ENCODE data around the gene TNFSF8. TPM values are rescaled to one million over a fixed set of nuclear protein-coding genes. Genes with fewer than 3 reads are reported as not detected.

TNFSF8 gene
- polyA plus RNA-seq, 1 donor from 2014 or later: not detected

DNA sequence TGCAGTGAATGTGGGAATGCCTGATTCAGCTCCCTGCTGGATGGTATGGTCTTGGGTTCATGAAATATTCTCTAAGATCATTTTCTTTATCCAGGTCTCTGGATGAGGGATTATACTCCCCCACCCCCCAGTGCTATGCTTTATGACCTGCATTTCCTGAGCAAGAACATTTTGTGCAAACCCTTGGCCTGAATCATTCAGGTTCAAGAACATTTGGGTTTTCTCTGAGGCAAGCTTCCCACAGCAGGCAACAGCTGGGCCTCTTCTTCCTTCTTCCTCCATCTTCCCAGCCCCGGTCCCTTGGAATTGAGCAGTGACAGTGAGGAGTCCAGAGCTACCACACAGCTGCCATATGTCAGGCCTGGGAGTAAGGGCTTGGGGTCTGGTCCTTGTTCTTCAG lies 65.9 kb downstream of the TNFSF8 start:
- Histone ChIP-seq H3K4me2 (ENCODE audit: low read length) (no peak overlapping the region), H3K79me2 (replicated peaks; ENCODE audit: insufficient read depth, low read length) (no peaks in the 10 kb centered on the region), H3K9ac (ENCODE audit: low read length) (no peak overlapping the region), H3K9me3 (ENCODE audit: low read length) (no peaks in the 10 kb centered on the region), H3K27ac (ENCODE audit: low read length) (no peak overlapping the region), H3K36me3 (ENCODE audit: insufficient read depth, low read length) (no peaks in the 10 kb centered on the region), H3K9me2 (ENCODE audit: insufficient read depth, low read length) (no peaks in the 10 kb centered on the region), H3K27me3 (ENCODE audit: insufficient read depth, low read depth, low read length) (no peaks in the 10 kb centered on the region), H3K4me3 (ENCODE audit: low read length) (no peak overlapping the region), H2AFZ (ENCODE audit: low read depth, low read length) (no peak overlapping the region), H3F3A (ENCODE audit: insufficient read depth, low read length, poor library complexity, severe bottlenecking) (no peaks in the 10 kb centered on the region), H4K20me1 (ENCODE audit: insufficient read depth) (no peaks in the 10 kb centered on the region)
- no peak for TF ChIP-seq EP300 (conservative IDR thresholded peaks at IDR 0.05; ENCODE audit: poor library complexity, severe bottlenecking)
- TF ChIP-seq RAD21 (conservative IDR thresholded peaks at IDR 0.05): no peak
- TF ChIP-seq POLR2AphosphoS5 (IDR thresholded peaks at IDR 0.05): no peak
- TF ChIP-seq, protein P1, sequence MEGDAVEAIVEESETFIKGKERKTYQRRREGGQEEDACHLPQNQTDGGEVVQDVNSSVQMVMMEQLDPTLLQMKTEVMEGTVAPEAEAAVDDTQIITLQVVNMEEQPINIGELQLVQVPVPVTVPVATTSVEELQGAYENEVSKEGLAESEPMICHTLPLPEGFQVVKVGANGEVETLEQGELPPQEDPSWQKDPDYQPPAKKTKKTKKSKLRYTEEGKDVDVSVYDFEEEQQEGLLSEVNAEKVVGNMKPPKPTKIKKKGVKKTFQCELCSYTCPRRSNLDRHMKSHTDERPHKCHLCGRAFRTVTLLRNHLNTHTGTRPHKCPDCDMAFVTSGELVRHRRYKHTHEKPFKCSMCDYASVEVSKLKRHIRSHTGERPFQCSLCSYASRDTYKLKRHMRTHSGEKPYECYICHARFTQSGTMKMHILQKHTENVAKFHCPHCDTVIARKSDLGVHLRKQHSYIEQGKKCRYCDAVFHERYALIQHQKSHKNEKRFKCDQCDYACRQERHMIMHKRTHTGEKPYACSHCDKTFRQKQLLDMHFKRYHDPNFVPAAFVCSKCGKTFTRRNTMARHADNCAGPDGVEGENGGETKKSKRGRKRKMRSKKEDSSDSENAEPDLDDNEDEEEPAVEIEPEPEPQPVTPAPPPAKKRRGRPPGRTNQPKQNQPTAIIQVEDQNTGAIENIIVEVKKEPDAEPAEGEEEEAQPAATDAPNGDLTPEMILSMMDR (IDR thresholded peaks at IDR 0.05; ENCODE audit: poor library complexity, severe bottlenecking): no peak
- TF ChIP-seq MXI1 (conservative IDR thresholded peaks at IDR 0.05; ENCODE audit: poor library complexity, severe bottlenecking): no peak
- TF ChIP-seq EZH2 (IDR thresholded peaks at IDR 0.05; ENCODE audit: borderline replicate concordance, insufficient read depth, low read length, poor library complexity, severe bottlenecking): no peak
- TF ChIP-seq, protein P2, sequence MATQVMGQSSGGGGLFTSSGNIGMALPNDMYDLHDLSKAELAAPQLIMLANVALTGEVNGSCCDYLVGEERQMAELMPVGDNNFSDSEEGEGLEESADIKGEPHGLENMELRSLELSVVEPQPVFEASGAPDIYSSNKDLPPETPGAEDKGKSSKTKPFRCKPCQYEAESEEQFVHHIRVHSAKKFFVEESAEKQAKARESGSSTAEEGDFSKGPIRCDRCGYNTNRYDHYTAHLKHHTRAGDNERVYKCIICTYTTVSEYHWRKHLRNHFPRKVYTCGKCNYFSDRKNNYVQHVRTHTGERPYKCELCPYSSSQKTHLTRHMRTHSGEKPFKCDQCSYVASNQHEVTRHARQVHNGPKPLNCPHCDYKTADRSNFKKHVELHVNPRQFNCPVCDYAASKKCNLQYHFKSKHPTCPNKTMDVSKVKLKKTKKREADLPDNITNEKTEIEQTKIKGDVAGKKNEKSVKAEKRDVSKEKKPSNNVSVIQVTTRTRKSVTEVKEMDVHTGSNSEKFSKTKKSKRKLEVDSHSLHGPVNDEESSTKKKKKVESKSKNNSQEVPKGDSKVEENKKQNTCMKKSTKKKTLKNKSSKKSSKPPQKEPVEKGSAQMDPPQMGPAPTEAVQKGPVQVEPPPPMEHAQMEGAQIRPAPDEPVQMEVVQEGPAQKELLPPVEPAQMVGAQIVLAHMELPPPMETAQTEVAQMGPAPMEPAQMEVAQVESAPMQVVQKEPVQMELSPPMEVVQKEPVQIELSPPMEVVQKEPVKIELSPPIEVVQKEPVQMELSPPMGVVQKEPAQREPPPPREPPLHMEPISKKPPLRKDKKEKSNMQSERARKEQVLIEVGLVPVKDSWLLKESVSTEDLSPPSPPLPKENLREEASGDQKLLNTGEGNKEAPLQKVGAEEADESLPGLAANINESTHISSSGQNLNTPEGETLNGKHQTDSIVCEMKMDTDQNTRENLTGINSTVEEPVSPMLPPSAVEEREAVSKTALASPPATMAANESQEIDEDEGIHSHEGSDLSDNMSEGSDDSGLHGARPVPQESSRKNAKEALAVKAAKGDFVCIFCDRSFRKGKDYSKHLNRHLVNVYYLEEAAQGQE (IDR thresholded peaks at IDR 0.05; ENCODE audit: borderline replicate concordance): no peak
- TF ChIP-seq SMC3 (conservative IDR thresholded peaks at IDR 0.05; ENCODE audit: poor library complexity): no peak
- no peak for TF ChIP-seq TAF1 (IDR thresholded peaks at IDR 0.05; ENCODE audit: low read depth)

GRCh38 chr9:114861922-114862605 lies 68.3 kb downstream of the TNFSF8 start:
- Histone ChIP-seq H3K36me3 (ENCODE audit: insufficient read depth, low read length) (no peaks in the 10 kb centered on the region), H3K27ac (ENCODE audit: low read length) (no peak overlapping the region), H3K4me2 (ENCODE audit: low read length) (no peak overlapping the region), H3K9ac (ENCODE audit: low read length) (no peak overlapping the region), H3K9me3 (ENCODE audit: low read length) (no peaks in the 10 kb centered on the region), H3K27me3 (ENCODE audit: insufficient read depth, low read depth, low read length) (no peaks in the 10 kb centered on the region), H3K79me2 (replicated peaks; ENCODE audit: insufficient read depth, low read length) (no peaks in the 10 kb centered on the region), H3K9me2 (ENCODE audit: insufficient read depth, low read length) (no peaks in the 10 kb centered on the region), H3F3A (ENCODE audit: insufficient read depth, low read length, poor library complexity, severe bottlenecking) (no peaks in the 10 kb centered on the region), H3K4me3 (ENCODE audit: low read length) (no peak overlapping the region), H4K20me1 (ENCODE audit: insufficient read depth) (no peaks in the 10 kb centered on the region), H2AFZ (ENCODE audit: low read depth, low read length) (no peak overlapping the region)
- TF ChIP-seq POLR2AphosphoS5 (IDR thresholded peaks at IDR 0.05) (no peak), TAF1 (IDR thresholded peaks at IDR 0.05; ENCODE audit: low read depth) (no peak), SMC3 (conservative IDR thresholded peaks at IDR 0.05; ENCODE audit: poor library complexity) (no peak), EP300 (conservative IDR thresholded peaks at IDR 0.05; ENCODE audit: poor library complexity, severe bottlenecking) (no peak), EZH2 (IDR thresholded peaks at IDR 0.05; ENCODE audit: borderline replicate concordance, insufficient read depth, low read length, poor library complexity, severe bottlenecking) (no peak), MXI1 (conservative IDR thresholded peaks at IDR 0.05; ENCODE audit: poor library complexity, severe bottlenecking) (no peak), RAD21 (conservative IDR thresholded peaks at IDR 0.05) (no peak)
- TF ChIP-seq, protein P1 (IDR thresholded peaks at IDR 0.05; ENCODE audit: poor library complexity, severe bottlenecking): no peak
- TF ChIP-seq, protein P2 (IDR thresholded peaks at IDR 0.05; ENCODE audit: borderline replicate concordance): no peak

Measured in neural cell (in vitro differentiated cells).